Measurements from ENCODE around the gene TMEM270. TPM values are rescaled to one million over a fixed set of nuclear protein-coding genes. Genes with fewer than 3 reads are reported as not detected.

The TMEM270 gene
- total RNA-seq, 1 donor from 2014 or later = not detected

- no peak overlapping the region for H3K27ac Mint-ChIP-seq (ENCODE audit: unreplicated experiment)
- DNase-seq (ENCODE audit: low spot score) = no peak
- peaks cover 12% of the 10 kb centered on the region for H3K4me1 Mint-ChIP-seq (ENCODE audit: unreplicated experiment)
- H3K9me3 Mint-ChIP-seq (ENCODE audit: unreplicated experiment) = no peaks in the 10 kb centered on the region
- peaks cover 7% of the 10 kb centered on the region for H3K27me3 Mint-ChIP-seq (ENCODE audit: unreplicated experiment)
- no peak overlapping the region for H3K4me3 Mint-ChIP-seq (ENCODE audit: unreplicated experiment)
- no peak for TF ChIP-seq CTCF (IDR thresholded peaks at IDR 0.05; ENCODE audit: unreplicated experiment)
- H3K36me3 Mint-ChIP-seq (ENCODE audit: low read depth, unreplicated experiment) = no peaks in the 10 kb centered on the region
These were observed 10.2 kb upstream of the TMEM270 start for GRCh38 chr7:73850781-73851207.

GRCh38 chr7:73851410-73852338 lies 9.3 kb upstream of the TMEM270 start:
- H3K36me3 Mint-ChIP-seq (ENCODE audit: low read depth, unreplicated experiment) = no peaks in the 10 kb centered on the region
- peaks cover 7% of the 10 kb centered on the region for H3K27me3 Mint-ChIP-seq (ENCODE audit: unreplicated experiment)
- H3K4me3 Mint-ChIP-seq (ENCODE audit: unreplicated experiment) = no peak overlapping the region
- no peak overlapping the region for H3K27ac Mint-ChIP-seq (ENCODE audit: unreplicated experiment)
- TF ChIP-seq CTCF (IDR thresholded peaks at IDR 0.05; ENCODE audit: unreplicated experiment) = no peak
- no peaks in the 10 kb centered on the region for H3K9me3 Mint-ChIP-seq (ENCODE audit: unreplicated experiment)
- H3K4me1 Mint-ChIP-seq (ENCODE audit: unreplicated experiment) = peaks cover 8% of the 10 kb centered on the region
- DNase-seq (ENCODE audit: low spot score) = no peak

GRCh38 chr7:73852500-73852899 lies 8.5 kb upstream of the TMEM270 start:
- no peaks in the 10 kb centered on the region for H3K9me3 Mint-ChIP-seq (ENCODE audit: unreplicated experiment)
- no peak overlapping the region for H3K27ac Mint-ChIP-seq (ENCODE audit: unreplicated experiment)
- no peak overlapping the region for H3K4me3 Mint-ChIP-seq (ENCODE audit: unreplicated experiment)
- H3K4me1 Mint-ChIP-seq (ENCODE audit: unreplicated experiment) = peaks cover 8% of the 10 kb centered on the region
- no peak for TF ChIP-seq CTCF (IDR thresholded peaks at IDR 0.05; ENCODE audit: unreplicated experiment)
- no peak for DNase-seq (ENCODE audit: low spot score)
- H3K36me3 Mint-ChIP-seq (ENCODE audit: low read depth, unreplicated experiment) = no peaks in the 10 kb centered on the region
- H3K27me3 Mint-ChIP-seq (ENCODE audit: unreplicated experiment) = peaks cover 7% of the 10 kb centered on the region

GRCh38 chr7:73856941-73857340 lies 4.0 kb upstream of the TMEM270 start:
- Mint-ChIP-seq H3K4me1 (ENCODE audit: unreplicated experiment) (no peaks in the 10 kb centered on the region), H3K9me3 (ENCODE audit: unreplicated experiment) (peaks cover 4% of the 10 kb centered on the region), H3K4me3 (ENCODE audit: unreplicated experiment) (no peak overlapping the region), H3K27ac (ENCODE audit: unreplicated experiment) (no peak overlapping the region), H3K36me3 (ENCODE audit: low read depth, unreplicated experiment) (no peaks in the 10 kb centered on the region), H3K27me3 (ENCODE audit: unreplicated experiment) (peaks cover 5% of the 10 kb centered on the region)
- TF ChIP-seq CTCF (IDR thresholded peaks at IDR 0.05; ENCODE audit: unreplicated experiment) = no peak
- no peak for DNase-seq (ENCODE audit: low spot score)

GRCh38 chr7:73858807-73859206 lies 2.2 kb upstream of the TMEM270 start:
- peaks cover 4% of the 10 kb centered on the region for H3K9me3 Mint-ChIP-seq (ENCODE audit: unreplicated experiment)
- no peak overlapping the region for H3K27ac Mint-ChIP-seq (ENCODE audit: unreplicated experiment)

More at GRCh38 chr7:73858807-73859206, 2.2 kb upstream of the TMEM270 start:
- Mint-ChIP-seq H3K36me3 (ENCODE audit: low read depth, unreplicated experiment) (no peaks in the 10 kb centered on the region), H3K27me3 (ENCODE audit: unreplicated experiment) (peaks cover 5% of the 10 kb centered on the region), H3K4me3 (ENCODE audit: unreplicated experiment) (no peak overlapping the region), H3K4me1 (ENCODE audit: unreplicated experiment) (no peaks in the 10 kb centered on the region)
- TF ChIP-seq CTCF (IDR thresholded peaks at IDR 0.05; ENCODE audit: unreplicated experiment) = no peak
- DNase-seq (ENCODE audit: low spot score) = no peak
